ELF-1 (cell line): ENCODE data around the gene UBP1.
"Not testable (repeated sequence)": the region's sequence is repeated elsewhere in the genome, so short reads cannot be mapped to it uniquely, and the experiment has no call there.

ENCODE experiments used
- DNase-seq: peaks from one replicate; pipeline ENCODE4 v3.0.0-alpha.2; 2016; ENCODE audit warnings: low read depth, low spot score

Gene UBP1, protein sequence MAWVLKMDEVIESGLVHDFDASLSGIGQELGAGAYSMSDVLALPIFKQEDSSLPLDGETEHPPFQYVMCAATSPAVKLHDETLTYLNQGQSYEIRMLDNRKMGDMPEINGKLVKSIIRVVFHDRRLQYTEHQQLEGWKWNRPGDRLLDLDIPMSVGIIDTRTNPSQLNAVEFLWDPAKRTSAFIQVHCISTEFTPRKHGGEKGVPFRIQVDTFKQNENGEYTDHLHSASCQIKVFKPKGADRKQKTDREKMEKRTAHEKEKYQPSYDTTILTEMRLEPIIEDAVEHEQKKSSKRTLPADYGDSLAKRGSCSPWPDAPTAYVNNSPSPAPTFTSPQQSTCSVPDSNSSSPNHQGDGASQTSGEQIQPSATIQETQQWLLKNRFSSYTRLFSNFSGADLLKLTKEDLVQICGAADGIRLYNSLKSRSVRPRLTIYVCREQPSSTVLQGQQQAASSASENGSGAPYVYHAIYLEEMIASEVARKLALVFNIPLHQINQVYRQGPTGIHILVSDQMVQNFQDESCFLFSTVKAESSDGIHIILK

DNA sequence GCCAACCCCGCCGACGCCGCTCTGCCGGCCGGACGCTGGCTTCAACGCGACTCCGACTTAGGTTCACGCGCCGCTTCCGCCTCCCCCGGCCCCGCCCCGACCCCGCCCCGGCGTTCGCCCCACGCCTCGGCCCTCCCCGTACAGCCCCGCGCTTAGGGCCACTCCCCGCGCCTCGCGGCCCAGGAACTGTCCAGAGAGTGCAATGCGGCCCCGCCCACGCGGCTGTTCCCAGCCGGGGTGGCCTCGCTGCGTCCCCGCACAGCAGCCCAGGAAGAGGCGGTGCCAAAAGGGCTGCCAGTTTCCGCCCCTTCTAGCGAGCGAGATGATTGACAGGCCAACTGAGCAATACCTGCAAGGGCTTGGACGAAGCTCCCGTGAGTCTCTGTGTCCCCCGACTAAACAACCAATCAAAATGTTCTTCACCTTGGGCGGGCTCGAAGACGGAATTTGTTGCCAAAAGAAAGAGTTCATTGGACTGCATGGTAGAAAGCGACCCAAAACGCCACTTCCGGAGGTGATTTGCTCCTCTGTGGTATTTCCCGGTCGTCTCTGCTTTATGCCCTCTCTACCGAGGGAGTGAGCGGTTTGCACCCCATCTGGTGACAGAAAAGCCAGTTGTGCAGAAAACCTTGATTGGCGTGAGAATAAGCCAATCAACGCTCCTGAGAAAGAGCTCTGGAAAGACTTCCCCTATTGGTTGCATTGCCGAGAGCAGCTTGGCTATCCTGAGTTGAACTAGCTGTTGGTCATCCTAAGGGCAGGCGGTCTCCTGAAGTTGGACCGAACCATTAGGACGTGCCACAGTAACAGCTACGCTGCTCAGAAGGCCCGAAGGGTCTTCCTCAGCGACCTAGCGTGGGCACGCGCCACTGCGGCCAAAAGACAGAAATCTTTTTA is at the start of gene UBP1:
Gene UBP1, minus strand, starts transcription at position 78 of the 897 bp plus-strand sequence. CDS start 557 bp downstream, outside the sequence.
- DNase-seq: peak; percentile 100

DNA sequence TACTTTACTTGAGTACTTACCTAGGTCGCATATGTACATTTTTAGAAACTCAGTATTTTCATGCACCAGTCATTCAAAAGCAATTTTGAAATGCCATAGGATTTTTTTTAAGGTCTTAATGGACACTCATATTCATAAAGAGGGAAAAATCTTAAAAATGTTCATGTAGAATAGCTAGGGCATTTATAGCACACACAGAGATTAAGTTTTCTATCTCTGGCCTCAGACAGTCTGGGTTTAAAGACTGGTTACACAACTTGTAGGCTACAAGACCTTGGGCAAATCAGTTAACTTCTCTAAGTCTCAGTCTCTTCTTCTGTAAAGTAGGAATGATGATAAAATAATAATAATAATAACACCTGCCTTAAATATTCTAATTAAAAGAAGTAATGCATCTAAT is 48.5 kb upstream of the UBP1 start:
- no peak for DNase-seq

DNA sequence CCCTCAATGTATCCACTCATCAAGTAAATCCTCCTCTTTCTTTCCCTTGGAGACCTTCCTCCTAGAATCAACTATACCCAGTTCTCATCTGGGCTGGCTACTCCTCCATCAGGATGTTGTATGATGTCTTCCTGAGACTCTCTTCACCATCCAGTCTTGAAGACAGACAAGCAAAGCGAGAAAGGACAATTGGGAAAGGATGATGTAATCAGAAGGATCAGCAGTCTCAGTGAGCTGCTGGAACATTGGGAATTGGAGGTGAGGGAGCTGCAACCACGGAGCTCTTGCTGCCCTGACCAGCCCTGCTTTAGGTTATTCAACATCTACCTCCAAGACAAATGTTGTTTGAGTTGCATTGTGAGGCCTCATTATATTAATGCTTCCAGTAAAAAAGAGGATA is 48.0 kb upstream of the UBP1 start:
- DNase-seq: no peak

DNA sequence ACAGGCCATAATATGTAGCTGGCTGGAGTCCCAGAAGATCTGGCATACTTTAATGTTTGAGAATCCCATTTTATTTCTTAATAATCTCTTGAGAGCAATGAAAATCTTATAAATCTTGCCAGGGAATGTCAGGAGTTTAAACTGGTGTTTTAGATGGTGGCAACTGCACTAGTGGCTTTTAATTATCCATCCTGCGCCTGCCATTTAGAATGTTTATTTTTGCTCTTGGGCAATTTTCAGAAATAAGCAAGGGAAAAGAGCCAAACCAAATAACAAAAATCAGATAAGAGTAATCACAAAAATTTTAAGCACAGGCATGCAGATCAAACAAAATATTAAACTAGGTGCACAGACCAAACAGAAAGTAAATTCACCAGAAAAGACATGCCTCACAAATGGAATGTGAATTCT is 41.9 kb upstream of the UBP1 start:
- DNase-seq: no peak

DNA sequence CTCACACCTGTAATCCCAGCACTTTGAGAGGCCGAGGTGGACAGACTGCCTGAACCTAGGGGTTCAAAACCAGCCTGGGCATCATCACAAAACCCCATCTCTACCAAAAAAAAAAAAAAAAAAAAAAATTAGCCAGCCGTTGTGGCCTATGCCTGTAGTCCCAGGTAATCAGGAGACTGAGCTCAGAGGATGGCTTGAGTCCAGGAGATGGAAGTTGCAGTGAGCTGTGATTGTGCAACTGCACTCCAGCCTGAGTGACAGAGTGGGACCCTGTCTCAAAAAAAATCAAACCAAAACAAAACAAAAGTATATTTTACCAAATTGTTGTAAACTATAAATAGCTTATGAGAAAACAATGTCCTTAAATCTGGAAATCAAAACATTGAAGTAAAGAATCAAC is 34.7 kb upstream of the UBP1 start:
- no peak for DNase-seq

DNA sequence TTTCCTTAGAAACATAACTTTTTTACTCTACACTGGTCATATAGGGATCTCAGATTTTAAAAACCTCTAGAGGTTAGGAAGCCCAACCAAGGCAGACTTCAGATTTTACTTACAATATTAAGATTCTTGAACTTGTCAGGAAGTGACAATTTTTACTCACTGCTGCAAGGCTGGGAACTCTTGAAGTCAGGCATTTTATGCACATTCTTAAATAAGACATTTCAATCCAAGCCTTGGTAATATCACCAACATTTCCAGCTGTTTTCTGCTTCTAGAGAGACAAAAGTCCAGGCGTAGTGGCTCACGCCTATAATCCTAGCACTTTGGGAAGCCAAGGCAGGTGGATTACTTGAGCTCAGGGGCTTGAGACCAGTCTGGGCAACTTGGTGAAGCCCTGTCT is 33.6 kb upstream of the UBP1 start:
- no peak for DNase-seq

DNA sequence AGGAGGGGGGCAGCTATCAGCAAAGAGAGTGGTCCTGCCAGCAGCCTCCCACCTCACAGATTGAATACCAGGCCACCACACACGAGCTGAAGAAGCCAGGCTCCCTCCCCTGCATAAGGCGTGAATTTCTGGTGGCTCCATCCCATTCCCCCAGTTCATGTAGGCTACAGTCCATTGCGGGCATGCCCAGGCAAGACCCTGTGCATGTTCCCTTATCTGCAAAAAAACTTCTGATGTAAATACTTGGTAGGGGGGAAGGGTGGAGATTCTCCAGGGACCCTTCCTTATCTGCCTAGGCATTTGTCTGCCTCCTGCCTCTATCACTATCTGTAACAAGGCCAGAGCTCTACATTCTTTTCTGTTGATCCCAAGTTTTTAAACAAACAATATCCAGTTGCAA is 27.6 kb upstream of the UBP1 start:
- peak; percentile 59 for DNase-seq

DNA sequence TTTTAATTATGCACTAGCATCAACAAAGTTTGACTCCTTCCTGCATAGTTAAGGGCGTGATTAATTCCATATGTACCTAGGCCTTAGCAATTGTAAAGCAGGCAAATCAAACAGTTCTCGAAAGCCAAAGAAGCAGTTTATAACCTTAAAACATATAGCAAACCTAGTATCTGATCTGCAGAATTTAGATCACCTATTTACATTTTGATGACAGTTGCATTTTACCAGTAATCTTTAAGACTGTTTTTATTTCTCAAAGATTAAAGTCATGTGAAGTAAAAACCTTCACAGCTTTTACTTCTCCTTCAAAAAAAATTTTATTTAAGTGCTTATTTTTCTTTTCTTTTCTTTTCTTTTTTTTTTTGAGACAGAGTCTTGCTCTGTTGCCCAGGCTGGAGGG is 20.9 kb upstream of the UBP1 start:
- DNase-seq: no peak

DNA sequence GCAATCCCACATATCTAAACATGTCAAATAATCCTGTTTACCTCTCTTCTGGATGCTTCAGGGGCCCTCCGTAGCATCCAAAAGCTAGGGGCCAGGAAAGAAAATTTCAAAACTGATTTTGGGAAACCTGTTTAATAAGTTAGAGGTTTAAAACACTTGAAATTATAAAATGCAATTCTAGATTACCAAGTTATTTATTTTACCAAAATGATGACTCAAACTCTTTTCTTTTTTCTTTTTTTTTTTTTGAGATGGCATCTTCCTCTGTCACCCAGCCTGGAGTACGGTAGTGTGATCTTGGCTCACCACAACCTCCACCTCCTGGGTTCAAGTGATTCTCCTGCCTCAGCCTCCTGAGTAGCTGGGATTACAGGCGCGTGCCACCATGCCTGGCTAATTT is 19.4 kb upstream of the UBP1 start:
- not testable (repeated sequence) for DNase-seq

DNA sequence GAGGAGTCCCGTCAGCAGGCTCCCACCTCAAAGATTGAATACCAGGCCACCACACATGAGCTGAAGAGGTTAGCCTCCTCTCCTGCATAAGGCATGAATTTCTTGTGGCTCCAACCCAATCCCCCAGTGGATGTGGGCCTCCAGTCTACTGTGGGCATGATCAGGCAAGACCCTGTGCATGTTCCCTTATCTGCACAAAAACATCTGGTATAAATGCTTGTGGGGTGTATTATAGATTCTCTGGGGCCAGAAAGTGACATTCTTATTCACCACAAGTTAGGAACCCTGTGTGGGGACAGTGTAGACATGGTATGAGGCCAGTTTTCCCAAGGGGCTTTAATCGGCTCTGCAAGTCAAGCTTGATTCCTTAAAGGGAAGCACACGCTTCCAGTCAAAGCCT is 18.2 kb upstream of the UBP1 start:
- DNase-seq: no peak

DNA sequence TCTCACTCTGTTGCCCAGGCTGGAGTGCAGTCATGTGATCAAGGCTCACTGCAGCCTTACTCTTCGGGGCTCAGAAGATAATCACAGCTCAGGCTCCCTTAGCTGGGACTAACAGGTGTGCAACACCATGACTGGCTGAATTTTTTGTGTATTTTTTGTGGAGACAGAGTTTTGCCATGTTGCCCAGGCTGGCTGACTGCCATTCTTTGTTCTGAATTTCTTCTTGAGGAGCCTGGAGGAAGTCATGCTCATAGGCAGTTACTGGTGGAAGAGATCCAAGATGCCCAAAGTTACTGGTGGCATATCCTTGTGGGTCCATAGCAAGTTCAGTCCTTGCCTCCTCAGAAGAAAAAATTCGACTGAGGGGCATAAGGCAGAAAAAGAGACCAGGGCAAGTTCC is 16.6 kb upstream of the UBP1 start:
- no peak for DNase-seq

DNA sequence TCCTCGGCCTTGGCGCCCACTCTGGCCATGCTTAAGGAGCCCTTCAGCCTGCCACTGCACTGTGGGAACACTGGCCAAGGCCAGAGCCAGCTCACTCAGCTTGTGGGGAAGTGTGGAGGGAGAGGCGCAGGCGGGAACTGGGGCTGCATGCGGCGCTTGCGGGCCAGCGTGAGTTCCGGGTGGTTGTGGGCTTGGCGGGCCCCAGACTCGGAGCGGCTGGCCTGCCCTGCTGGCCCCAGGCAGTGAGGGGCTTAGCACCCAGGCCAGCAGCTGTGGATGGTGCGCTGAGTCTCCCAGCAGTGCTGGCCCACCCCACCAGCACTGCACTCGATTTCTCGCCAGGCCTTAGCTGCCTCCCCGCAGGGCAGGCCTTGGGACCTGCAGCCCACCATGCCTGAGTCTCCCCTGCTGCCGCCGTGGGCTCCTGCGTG is 13.1 kb upstream of the UBP1 start:
- DNase-seq: no peak

DNA sequence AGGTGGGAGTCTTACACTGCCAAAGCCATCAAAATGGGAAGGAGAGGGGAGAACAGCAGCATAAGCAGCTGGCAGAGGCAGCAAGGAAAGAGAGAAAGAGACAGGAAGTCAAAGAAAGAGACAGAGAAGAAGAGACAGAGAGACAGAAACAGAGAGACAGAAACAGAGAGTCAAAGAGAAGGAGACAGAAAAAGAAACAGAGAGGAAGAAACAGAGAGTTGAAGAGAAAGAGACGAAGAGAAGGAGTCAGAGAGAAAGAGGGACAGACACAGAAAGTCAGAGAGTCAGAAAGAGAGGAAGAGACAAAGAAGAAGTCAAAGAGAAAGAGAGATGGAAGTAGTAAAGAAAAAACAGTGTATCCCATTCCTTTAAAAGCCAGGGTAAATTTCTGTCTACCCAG is 11.8 kb upstream of the UBP1 start:
- DNase-seq: not testable (repeated sequence)

DNA sequence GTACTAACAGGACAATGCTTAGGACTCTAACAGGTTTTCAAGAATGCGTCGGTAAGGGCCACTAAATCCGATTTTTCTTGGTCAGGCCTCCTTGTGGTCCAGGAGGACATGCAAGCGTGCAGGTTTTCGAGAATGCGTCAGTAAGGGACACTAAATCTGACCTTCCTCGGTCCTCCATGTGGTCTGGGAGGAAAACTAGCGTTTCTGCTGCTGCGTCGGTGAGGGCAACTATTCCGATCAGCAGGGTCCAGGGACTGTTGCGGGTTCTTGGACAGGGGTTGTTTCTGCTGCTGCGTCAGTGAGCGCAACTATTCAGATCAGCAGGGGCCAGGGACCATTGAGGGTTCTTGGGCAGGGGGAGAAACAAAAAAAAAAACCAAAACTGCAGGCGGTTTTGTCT is 7.8 kb upstream of the UBP1 start:
- DNase-seq: peak; percentile 26

DNA sequence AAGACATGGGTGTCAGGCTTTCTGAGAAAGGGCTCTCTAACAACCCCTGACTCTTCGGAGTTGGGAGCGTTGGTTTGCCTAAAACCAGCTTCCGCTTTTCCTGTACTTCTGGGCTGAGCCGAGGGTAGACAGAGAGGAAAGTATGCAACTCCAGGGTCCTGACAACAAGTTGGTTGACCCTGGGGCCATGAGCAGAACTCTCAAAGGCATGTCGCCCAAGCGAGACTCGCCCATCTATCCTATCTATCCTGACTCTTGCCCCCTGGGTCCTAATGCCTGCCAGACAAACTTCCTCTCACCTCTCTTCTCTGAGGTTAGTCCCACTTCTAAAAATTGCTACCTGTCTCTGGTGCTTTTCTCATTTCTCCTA is 7.0 kb upstream of the UBP1 start:
- DNase-seq: peak; percentile 84

DNA sequence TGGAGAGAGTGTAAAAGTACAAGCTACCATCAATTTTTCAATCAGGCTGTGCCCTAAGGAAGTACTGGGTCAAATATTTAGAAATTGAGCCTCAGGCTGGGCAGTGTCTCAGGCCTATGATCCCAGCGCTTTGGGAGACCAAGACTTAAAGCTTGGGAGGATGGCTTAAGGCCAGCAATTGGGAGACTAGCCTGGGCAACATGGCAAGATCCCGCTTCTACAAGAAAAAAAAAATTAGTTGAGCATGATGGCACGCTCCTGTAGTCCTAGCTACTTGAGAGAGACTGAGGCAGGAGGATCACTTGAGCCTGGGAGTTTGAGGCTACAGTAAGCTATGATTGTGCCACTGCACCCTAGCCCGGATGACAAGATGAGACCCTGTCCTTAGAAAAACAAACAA is 2.0 kb upstream of the UBP1 start:
- no peak for DNase-seq

DNA sequence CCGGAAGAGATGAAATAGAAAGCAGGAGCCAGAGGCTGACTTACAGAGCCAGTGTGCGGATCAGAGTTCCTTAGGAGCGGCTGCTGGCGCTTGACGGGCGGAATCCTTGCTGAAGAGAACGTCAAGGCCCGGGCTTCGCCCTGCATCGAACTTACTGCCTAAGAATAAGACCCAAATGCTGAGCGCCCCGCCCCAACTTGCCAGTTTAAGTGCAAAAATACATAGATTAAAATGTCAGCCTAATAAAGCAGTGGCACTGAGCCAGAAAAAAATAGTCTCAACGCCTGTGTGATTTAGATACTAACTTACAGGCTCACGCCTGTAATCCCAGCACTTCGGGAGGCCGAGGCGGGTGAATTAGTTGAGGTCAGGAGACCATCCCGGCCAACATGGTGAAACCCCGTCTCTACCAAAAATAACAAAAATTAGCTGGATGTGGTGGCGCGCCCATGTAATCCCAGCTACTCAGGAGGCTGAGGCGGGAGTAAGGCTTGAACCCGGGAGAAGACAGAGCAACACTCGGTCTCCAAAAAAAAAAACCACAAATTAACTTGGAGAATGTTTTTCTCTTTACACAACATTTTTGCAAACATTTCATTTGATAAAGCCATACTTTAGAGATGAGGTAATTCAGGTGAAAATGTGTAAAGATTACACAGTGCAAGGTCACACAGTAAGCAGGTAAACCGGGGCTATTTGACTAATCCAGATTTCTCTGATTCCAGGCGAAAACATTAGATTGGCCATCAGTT is 1.2 kb upstream of the UBP1 start:
- DNase-seq: no peak

DNA sequence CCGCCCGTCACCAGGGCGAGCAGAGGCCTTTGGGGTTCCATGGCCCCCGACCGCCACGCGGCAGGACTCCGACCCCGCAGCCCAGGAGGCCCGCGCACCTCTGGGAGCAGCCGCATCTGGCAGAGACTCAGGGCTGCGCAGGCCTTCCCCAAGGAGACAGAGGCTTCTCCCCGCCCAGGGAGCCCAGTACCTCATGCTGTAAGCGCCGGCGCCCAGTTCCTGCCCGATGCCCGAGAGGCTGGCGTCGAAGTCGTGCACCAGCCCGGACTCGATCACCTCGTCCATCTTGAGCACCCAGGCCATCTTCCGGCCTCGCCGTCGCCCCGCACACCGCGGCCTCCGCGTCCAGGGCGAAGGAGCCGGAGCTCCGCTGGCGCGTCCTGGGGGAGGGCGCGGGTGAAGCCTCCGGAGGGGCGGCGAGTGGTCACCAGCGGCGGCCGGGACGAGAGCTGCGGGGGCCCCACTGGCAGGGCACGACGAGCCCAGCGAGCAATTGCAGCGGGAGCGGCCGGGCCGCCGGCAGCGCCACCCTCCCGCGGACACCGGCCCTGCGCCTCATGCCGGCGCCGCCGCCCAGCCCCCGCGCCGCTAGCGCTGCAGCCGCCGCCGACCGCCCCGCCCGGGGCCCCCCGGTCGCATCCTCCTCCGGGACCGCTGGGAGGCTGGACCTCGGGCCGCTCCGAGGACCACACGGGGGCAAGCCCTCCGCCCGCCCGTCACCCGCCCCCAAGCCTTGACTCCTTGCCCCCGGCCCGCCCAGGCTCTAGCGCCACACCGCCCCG is 468 bp downstream of the UBP1 start:
- peak; percentile 65 for DNase-seq

DNA sequence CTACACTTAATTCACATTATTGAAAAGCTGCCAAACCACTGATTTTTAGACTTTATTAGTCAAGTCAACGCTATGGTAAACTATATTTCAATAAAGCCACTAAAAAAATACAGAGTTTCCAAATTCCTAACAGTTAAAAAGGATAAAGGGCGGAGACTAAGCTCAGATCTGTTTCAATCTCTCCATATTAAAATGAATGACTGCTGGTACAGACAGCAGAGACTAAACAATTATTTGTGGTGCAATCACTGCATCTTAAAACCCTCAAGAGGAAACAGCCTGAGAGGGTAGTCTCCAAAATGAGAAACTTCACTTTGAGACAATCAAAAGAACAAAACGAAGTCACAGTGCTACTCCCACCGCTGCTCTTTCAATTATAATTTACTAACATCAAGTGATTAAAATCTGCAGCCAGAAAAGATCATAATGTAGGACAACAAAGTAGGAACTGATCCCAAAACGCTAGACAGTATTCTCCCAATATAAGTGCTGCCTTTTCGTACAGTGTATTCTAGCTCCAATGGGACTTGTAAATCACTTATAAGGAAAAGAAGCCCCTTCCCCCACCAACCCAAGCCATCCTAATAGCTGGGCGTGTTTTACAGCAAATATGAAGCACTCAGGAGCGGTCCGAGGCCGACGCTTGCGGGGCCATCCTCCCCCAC is 1.2 kb downstream of the UBP1 start:
- no peak for DNase-seq

DNA sequence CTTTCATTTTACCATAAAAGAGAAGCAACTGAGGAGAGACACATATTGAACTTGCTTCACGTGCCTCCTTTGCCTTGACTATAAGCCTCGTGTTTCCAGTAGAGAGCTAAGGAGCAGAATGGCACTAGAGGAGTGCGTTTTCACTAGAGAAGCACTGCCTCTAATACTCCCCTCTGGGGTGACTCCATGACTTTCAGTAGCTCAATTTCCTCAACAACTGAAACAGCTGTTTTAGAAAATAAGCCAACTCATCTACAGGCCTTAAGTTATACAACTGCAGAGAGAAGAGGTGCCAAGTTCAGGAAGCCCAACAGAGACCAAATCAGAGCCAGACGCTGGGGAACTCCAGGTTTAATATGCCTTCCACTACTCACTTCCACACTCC is 1.9 kb downstream of the UBP1 start:
- DNase-seq: no peak
